GM23338 (cell line): ENCODE results near the gene NAPB. TPM values are rescaled to one million over a fixed set of nuclear protein-coding genes. Genes with fewer than 3 reads are reported as not detected.

Experiments used
- ATAC-seq: fragments of 200-7000 bp; cut with Tn5 transposase; 3 replicates; pipeline ENCODE4 v1.9.1; 2020
- DNase-seq: peaks from one replicate; pipeline ENCODE4 v3.0.0-alpha.2; 2015; ENCODE audit warnings: low spot score
- H2AFZ ChIP-seq: fragments of 200-600 bp; sonication (generic); 2 replicates; pipeline ENCODE4 v1.8.0; 2016; ENCODE audit warnings: antibody characterized with exemption, mild to moderate bottlenecking, moderate library complexity
- H3F3A ChIP-seq: fragments of 200-600 bp; sonication (generic); replicated peaks from 2 replicates; pipeline ENCODE4 v1.8.0; 2017; ENCODE audit warnings: antibody characterized with exemption, mixed run types, low read depth
- H3K27ac ChIP-seq: fragments of 200-600 bp; sonication (generic); 2 replicates; pipeline ENCODE4 v1.6.1; 2016; ENCODE audit warnings: low read depth
- H3K27me3 ChIP-seq: fragments of 200-600 bp; sonication (generic); 2 replicates; pipeline ENCODE4 v1.8.0; 2016; ENCODE audit warnings: mild to moderate bottlenecking, mixed run types, moderate library complexity; ENCODE audit not compliant: insufficient read depth
- H3K36me3 ChIP-seq: fragments of 200-600 bp; sonication (generic); 2 replicates; pipeline ENCODE4 v1.8.0; 2016; ENCODE audit warnings: mild to moderate bottlenecking; ENCODE audit not compliant: insufficient read depth
- H3K4me1 ChIP-seq: fragments of 200-600 bp; sonication (generic); 2 replicates; pipeline ENCODE4 v1.8.0; 2016; ENCODE audit warnings: mild to moderate bottlenecking, moderate library complexity; ENCODE audit not compliant: insufficient read depth
- H3K4me2 ChIP-seq: fragments of 200-600 bp; sonication (generic); 2 replicates; pipeline ENCODE4 v1.7.1; 2017; ENCODE audit warnings: mixed run types
- H3K4me3 ChIP-seq: fragments of 200-600 bp; sonication (generic); 2 replicates; pipeline ENCODE4 v1.6.1; 2016; ENCODE audit warnings: mixed run types
- H3K79me2 ChIP-seq: fragments of 200-600 bp; sonication (generic); replicated peaks from 2 replicates; pipeline ENCODE4 v1.8.0; 2017; ENCODE audit warnings: mild to moderate bottlenecking; ENCODE audit not compliant: insufficient read depth
- H3K9me2 ChIP-seq: fragments of 200-600 bp; sonication (generic); 2 replicates; pipeline ENCODE4 v1.8.0; 2017; ENCODE audit not compliant: insufficient read depth
- H4K20me1 ChIP-seq: fragments of 200-600 bp; sonication (generic); replicated peaks from 2 replicates; pipeline ENCODE4 v1.8.0; 2017; ENCODE audit warnings: mild to moderate bottlenecking; ENCODE audit not compliant: insufficient read depth
- H3K27ac Mint-ChIP-seq: 2 replicates; pipeline ENCODE4 v1.8.0; 2020; ENCODE audit warnings: inconsistent platforms, mild to moderate bottlenecking, moderate library complexity, mixed read lengths
- H3K27me3 Mint-ChIP-seq: 3 replicates; pipeline ENCODE4 v1.8.0; 2022; ENCODE audit warnings: low read depth, mild to moderate bottlenecking, moderate library complexity, mixed read lengths, inconsistent platforms; ENCODE audit not compliant: insufficient read depth, poor library complexity
- H3K36me3 Mint-ChIP-seq: 3 replicates; pipeline ENCODE4 v1.8.0; 2021; ENCODE audit warnings: low read depth, mild to moderate bottlenecking, inconsistent platforms, moderate library complexity, mixed read lengths
- H3K4me1 Mint-ChIP-seq: 3 replicates; pipeline ENCODE4 v1.8.0; 2020; ENCODE audit warnings: mild to moderate bottlenecking, inconsistent platforms, mixed read lengths
- H3K4me3 Mint-ChIP-seq: 3 replicates; pipeline ENCODE4 v1.8.0; 2021; ENCODE audit warnings: moderate library complexity, mild to moderate bottlenecking, inconsistent platforms, mixed read lengths
- H3K9me3 Mint-ChIP-seq: 3 replicates; pipeline ENCODE4 v1.8.0; 2020; ENCODE audit warnings: moderate library complexity, mild to moderate bottlenecking, inconsistent platforms, mixed read lengths
- CTCF ChIP-seq, 2 experiments: fragments of 200-600 bp in 1 of 2; sonication (generic) in 1 of 2; conservative IDR thresholded peaks; 2 replicates each; pipeline versions ENCODE4 v1.5.1 to v1.6.1; 2016 to 2017; ENCODE audit warnings: antibody characterized with exemption in 2 of 2, low read depth in 2 of 2, mild to moderate bottlenecking in 2 of 2, moderate library complexity in 1 of 2
- EZH2 ChIP-seq: fragments of 200-600 bp; sonication (generic); IDR thresholded peaks from one replicate; pipeline ENCODE4 v1.8.0; 2017; ENCODE audit warnings: antibody characterized with exemption, mild to moderate bottlenecking, low read depth; ENCODE audit not compliant: unreplicated experiment
- EZH2phosphoT487 ChIP-seq: fragments of 200-600 bp; sonication (generic); IDR thresholded peaks from one replicate; pipeline ENCODE4 v1.8.1; 2018; ENCODE audit warnings: antibody characterized with exemption; ENCODE audit not compliant: unreplicated experiment
- JUNB ChIP-seq: IDR thresholded peaks from one replicate; pipeline ENCODE4 v1.6.1; 2016; ENCODE audit warnings: antibody characterized with exemption; ENCODE audit not compliant: unreplicated experiment
- NANOG ChIP-seq: IDR thresholded peaks from 2 replicates; pipeline ENCODE4 v1.6.1; 2016; ENCODE audit warnings: antibody characterized with exemption, borderline replicate concordance
- POLR2AphosphoS5 ChIP-seq: IDR thresholded peaks from 2 replicates; pipeline ENCODE4 v1.6.1; 2016; ENCODE audit warnings: antibody characterized with exemption, low read depth
- STAT1 ChIP-seq: IDR thresholded peaks from one replicate; pipeline ENCODE4 v1.6.1; 2016; ENCODE audit warnings: antibody characterized with exemption; ENCODE audit not compliant: unreplicated experiment
- ZNF114 ChIP-seq: fragments of 250-450 bp; sonication (Bioruptor Pico); IDR thresholded peaks from 2 replicates; pipeline ENCODE4 v1.5.0; 2020; ENCODE audit warnings: mild to moderate bottlenecking, moderate library complexity
- ZNF331 ChIP-seq: fragments of 250-450 bp; sonication (Bioruptor Pico); IDR thresholded peaks from 2 replicates; pipeline ENCODE4 v1.5.0; 2020; ENCODE audit warnings: low read depth, mild to moderate bottlenecking, moderate library complexity
- polyA plus RNA-seq: library from polyadenylated mRNA; unstranded; fragments of >200 nt; fragmentation: Nextera tagmentation; extraction: Ambion mirVana; gene quantifications from 2 replicates; pipeline ENCODE4 v1.2.1, GENCODE V29; 2016
- total RNA-seq: library from RNA; depleted of rRNA; stranded (reverse); fragments of >200 nt; shearing (Covaris generic); gene quantifications from 2 replicates; pipeline ENCODE4 v1.2.3, GENCODE V29; 2014
- TF ChIP-seq, protein P1 (sequence below): fragments of 250-450 bp; sonication (Bioruptor Pico); IDR thresholded peaks from 2 replicates; pipeline ENCODE4 v1.5.0; 2020; ENCODE audit warnings: mild to moderate bottlenecking, moderate library complexity
- TF ChIP-seq, protein P2 (sequence below): IDR thresholded peaks from one replicate; pipeline ENCODE4 v1.6.1; 2018; ENCODE audit warnings: antibody characterized with exemption; ENCODE audit not compliant: unreplicated experiment
- TF ChIP-seq, protein P3 (sequence below): IDR thresholded peaks from 2 replicates; pipeline ENCODE4 v1.6.1; 2016; ENCODE audit warnings: antibody characterized with exemption

NAPB gene
- total and polyA plus RNA-seq, 2 experiments from 2014 or later: 7.3 to 18.1 TPM

GRCh38 chr20:23371496-23371895 is 49.8 kb downstream of the NAPB start (continued):
- TF ChIP-seq, protein P1, sequence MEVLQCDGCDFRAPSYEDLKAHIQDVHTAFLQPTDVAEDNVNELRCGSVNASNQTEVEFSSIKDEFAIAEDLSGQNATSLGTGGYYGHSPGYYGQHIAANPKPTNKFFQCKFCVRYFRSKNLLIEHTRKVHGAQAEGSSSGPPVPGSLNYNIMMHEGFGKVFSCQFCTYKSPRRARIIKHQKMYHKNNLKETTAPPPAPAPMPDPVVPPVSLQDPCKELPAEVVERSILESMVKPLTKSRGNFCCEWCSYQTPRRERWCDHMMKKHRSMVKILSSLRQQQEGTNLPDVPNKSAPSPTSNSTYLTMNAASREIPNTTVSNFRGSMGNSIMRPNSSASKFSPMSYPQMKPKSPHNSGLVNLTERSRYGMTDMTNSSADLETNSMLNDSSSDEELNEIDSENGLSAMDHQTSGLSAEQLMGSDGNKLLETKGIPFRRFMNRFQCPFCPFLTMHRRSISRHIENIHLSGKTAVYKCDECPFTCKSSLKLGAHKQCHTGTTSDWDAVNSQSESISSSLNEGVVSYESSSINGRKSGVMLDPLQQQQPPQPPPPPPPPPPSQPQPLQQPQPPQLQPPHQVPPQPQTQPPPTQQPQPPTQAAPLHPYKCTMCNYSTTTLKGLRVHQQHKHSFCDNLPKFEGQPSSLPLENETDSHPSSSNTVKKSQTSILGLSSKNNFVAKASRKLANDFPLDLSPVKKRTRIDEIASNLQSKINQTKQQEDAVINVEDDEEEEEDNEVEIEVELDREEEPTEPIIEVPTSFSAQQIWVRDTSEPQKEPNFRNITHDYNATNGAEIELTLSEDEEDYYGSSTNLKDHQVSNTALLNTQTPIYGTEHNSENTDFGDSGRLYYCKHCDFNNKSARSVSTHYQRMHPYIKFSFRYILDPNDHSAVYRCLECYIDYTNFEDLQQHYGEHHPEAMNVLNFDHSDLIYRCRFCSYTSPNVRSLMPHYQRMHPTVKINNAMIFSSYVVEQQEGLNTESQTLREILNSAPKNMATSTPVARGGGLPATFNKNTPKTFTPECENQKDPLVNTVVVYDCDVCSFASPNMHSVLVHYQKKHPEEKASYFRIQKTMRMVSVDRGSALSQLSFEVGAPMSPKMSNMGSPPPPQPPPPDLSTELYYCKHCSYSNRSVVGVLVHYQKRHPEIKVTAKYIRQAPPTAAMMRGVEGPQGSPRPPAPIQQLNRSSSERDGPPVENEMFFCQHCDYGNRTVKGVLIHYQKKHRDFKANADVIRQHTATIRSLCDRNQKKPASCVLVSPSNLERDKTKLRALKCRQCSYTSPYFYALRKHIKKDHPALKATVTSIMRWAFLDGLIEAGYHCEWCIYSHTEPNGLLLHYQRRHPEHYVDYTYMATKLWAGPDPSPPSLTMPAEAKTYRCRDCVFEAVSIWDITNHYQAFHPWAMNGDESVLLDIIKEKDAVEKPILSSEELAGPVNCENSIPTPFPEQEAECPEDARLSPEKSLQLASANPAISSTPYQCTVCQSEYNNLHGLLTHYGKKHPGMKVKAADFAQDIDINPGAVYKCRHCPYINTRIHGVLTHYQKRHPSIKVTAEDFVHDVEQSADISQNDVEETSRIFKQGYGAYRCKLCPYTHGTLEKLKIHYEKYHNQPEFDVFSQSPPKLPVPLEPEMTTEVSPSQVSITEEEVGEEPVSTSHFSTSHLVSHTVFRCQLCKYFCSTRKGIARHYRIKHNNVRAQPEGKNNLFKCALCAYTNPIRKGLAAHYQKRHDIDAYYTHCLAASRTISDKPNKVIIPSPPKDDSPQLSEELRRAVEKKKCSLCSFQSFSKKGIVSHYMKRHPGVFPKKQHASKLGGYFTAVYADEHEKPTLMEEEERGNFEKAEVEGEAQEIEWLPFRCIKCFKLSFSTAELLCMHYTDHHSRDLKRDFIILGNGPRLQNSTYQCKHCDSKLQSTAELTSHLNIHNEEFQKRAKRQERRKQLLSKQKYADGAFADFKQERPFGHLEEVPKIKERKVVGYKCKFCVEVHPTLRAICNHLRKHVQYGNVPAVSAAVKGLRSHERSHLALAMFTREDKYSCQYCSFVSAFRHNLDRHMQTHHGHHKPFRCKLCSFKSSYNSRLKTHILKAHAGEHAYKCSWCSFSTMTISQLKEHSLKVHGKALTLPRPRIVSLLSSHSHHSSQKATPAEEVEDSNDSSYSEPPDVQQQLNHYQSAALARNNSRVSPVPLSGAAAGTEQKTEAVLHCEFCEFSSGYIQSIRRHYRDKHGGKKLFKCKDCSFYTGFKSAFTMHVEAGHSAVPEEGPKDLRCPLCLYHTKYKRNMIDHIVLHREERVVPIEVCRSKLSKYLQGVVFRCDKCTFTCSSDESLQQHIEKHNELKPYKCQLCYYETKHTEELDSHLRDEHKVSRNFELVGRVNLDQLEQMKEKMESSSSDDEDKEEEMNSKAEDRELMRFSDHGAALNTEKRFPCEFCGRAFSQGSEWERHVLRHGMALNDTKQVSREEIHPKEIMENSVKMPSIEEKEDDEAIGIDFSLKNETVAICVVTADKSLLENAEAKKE (CRISPR knock-in tag): no peak
- TF ChIP-seq JUNB (no peak), NANOG (no peak), POLR2AphosphoS5 (no peak), STAT1 (no peak), CTCF (conservative IDR thresholded peaks at IDR 0.05; ENCODE audit: low read depth in 2 of 2) (no peak), EZH2phosphoT487 (no peak)

GRCh38 chr20:23370873-23371272 is 50.4 kb downstream of the NAPB start:
- peaks cover 31% of the 10 kb centered on the region for H3K79me2 ChIP-seq
- peaks cover 28% of the 10 kb centered on the region for H4K20me1 ChIP-seq
- H3K4me3 ChIP-seq: no peak overlapping the region
- no peaks in the 10 kb centered on the region for H3K27me3 ChIP-seq
- H3K4me3 Mint-ChIP-seq: no peak overlapping the region
- no peaks in the 10 kb centered on the region for H3F3A ChIP-seq
- no peak for DNase-seq
- H3K27ac ChIP-seq: no peak overlapping the region
- no peak overlapping the region for H3K4me2 ChIP-seq
- H2AFZ ChIP-seq: no peak overlapping the region
- peaks cover 14% of the 10 kb centered on the region; the same call in 1 of the 2 replicates for H3K36me3 ChIP-seq
- H3K4me1 Mint-ChIP-seq: peaks cover 6% of the 10 kb centered on the region; the same call in 2 of the 3 replicates
- H3K27ac Mint-ChIP-seq: no peak overlapping the region
- no peak for ATAC-seq
- H3K4me1 ChIP-seq: peaks cover 2% of the 10 kb centered on the region; the same call in 1 of the 2 replicates
- no peaks in the 10 kb centered on the region for H3K9me3 Mint-ChIP-seq
- no peaks in the 10 kb centered on the region for H3K9me2 ChIP-seq
- H3K27me3 Mint-ChIP-seq: peaks cover 2% of the 10 kb centered on the region
- peaks cover 62% of the 10 kb centered on the region for H3K36me3 Mint-ChIP-seq
- TF ChIP-seq STAT1: no peak
- TF ChIP-seq ZNF114 (CRISPR knock-in tag): no peak
- TF ChIP-seq ZNF331 (CRISPR knock-in tag): no peak
- TF ChIP-seq, protein P2, sequence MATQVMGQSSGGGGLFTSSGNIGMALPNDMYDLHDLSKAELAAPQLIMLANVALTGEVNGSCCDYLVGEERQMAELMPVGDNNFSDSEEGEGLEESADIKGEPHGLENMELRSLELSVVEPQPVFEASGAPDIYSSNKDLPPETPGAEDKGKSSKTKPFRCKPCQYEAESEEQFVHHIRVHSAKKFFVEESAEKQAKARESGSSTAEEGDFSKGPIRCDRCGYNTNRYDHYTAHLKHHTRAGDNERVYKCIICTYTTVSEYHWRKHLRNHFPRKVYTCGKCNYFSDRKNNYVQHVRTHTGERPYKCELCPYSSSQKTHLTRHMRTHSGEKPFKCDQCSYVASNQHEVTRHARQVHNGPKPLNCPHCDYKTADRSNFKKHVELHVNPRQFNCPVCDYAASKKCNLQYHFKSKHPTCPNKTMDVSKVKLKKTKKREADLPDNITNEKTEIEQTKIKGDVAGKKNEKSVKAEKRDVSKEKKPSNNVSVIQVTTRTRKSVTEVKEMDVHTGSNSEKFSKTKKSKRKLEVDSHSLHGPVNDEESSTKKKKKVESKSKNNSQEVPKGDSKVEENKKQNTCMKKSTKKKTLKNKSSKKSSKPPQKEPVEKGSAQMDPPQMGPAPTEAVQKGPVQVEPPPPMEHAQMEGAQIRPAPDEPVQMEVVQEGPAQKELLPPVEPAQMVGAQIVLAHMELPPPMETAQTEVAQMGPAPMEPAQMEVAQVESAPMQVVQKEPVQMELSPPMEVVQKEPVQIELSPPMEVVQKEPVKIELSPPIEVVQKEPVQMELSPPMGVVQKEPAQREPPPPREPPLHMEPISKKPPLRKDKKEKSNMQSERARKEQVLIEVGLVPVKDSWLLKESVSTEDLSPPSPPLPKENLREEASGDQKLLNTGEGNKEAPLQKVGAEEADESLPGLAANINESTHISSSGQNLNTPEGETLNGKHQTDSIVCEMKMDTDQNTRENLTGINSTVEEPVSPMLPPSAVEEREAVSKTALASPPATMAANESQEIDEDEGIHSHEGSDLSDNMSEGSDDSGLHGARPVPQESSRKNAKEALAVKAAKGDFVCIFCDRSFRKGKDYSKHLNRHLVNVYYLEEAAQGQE: no peak
- TF ChIP-seq, protein P3, sequence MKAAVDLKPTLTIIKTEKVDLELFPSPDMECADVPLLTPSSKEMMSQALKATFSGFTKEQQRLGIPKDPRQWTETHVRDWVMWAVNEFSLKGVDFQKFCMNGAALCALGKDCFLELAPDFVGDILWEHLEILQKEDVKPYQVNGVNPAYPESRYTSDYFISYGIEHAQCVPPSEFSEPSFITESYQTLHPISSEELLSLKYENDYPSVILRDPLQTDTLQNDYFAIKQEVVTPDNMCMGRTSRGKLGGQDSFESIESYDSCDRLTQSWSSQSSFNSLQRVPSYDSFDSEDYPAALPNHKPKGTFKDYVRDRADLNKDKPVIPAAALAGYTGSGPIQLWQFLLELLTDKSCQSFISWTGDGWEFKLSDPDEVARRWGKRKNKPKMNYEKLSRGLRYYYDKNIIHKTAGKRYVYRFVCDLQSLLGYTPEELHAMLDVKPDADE: no peak
- no peak for TF ChIP-seq EZH2
- TF ChIP-seq JUNB: no peak
- TF ChIP-seq NANOG: no peak
- no peak for TF ChIP-seq POLR2AphosphoS5
